ENCODE measurements around the gene PPP2R5D.
A peak's percentile ranks its signal among the peaks of the same experiment; 100 is the strongest.

Gene PPP2R5D

GRCh38 chr6:42969934-42970333, 14.4 kb upstream of the PPP2R5D start:
- no peak for DNase-seq
- TF ChIP-seq POLR2A (IDR thresholded peaks at IDR 0.05; ENCODE audit: low read length) = no peak

- no peak for TF ChIP-seq GATA1 (IDR thresholded peaks at IDR 0.05; ENCODE audit: low read depth, low read length)
- TF ChIP-seq POLR2A (IDR thresholded peaks at IDR 0.05; ENCODE audit: low read length) = no peak
- DNase-seq = peak; percentile 72 to 84
Measured at GRCh38 chr6:42970871-42971612, 13.3 kb upstream of the PPP2R5D start.

GRCh38 chr6:42971746-42972327, 12.5 kb upstream of the PPP2R5D start:
- no peak for TF ChIP-seq POLR2A (IDR thresholded peaks at IDR 0.05; ENCODE audit: low read length)
- TF ChIP-seq GATA1 (IDR thresholded peaks at IDR 0.05; ENCODE audit: low read depth, low read length) = no peak
- DNase-seq = no peak

GRCh38 chr6:42973926-42974325, 10.4 kb upstream of the PPP2R5D start:
- DNase-seq = no peak
- TF ChIP-seq GATA1 (IDR thresholded peaks at IDR 0.05; ENCODE audit: low read depth, low read length) = no peak
- no peak for TF ChIP-seq POLR2A (IDR thresholded peaks at IDR 0.05; ENCODE audit: low read length)

GRCh38 chr6:42974919-42975505, 9.4 kb upstream of the PPP2R5D start:
- TF ChIP-seq POLR2A (IDR thresholded peaks at IDR 0.05; ENCODE audit: low read length) (peak; percentile 24), GATA1 (IDR thresholded peaks at IDR 0.05; ENCODE audit: low read depth, low read length) (no peak)
- no peak for DNase-seq

GRCh38 chr6:42978487-42978838, 5.9 kb upstream of the PPP2R5D start:
- TF ChIP-seq POLR2A (IDR thresholded peaks at IDR 0.05; ENCODE audit: low read length) (no peak), GATA1 (IDR thresholded peaks at IDR 0.05; ENCODE audit: low read depth, low read length) (no peak)

GRCh38 chr6:42978839-42979522, 5.4 kb upstream of the PPP2R5D start, which contains the start of gene PEX6:
Gene PEX6, minus strand, starts transcription at chr6:42979181. Its CDS starts 31 bp downstream, at chr6:42979150.
- no peak for TF ChIP-seq GATA1 (IDR thresholded peaks at IDR 0.05; ENCODE audit: low read depth, low read length)
- TF ChIP-seq POLR2A (IDR thresholded peaks at IDR 0.05; ENCODE audit: low read length) = peak; percentile 88
- DNase-seq = peak; percentile 91 to 92

More at GRCh38 chr6:42978487-42978838, 5.9 kb upstream of the PPP2R5D start:
- DNase-seq = peak; percentile 60 to 74

- TF ChIP-seq GATA1 (IDR thresholded peaks at IDR 0.05; ENCODE audit: low read depth, low read length) = no peak
- peak; percentile 0 for TF ChIP-seq POLR2A (IDR thresholded peaks at IDR 0.05; ENCODE audit: low read length)
- no peak for DNase-seq
Measured at GRCh38 chr6:42979523-42980177, 4.7 kb upstream of the PPP2R5D start.

- TF ChIP-seq POLR2A (IDR thresholded peaks at IDR 0.05; ENCODE audit: low read length) = no peak
- no peak for TF ChIP-seq GATA1 (IDR thresholded peaks at IDR 0.05; ENCODE audit: low read depth, low read length)
- no peak for DNase-seq
Measured at GRCh38 chr6:42981836-42982235, 2.5 kb upstream of the PPP2R5D start.

GRCh38 chr6:42984924-42985475, 630 bp downstream of the PPP2R5D start:
- TF ChIP-seq GATA1 (IDR thresholded peaks at IDR 0.05; ENCODE audit: low read depth, low read length) = no peak
- no peak for TF ChIP-seq POLR2A (IDR thresholded peaks at IDR 0.05; ENCODE audit: low read length)
- DNase-seq = peak; percentile 26 to 45

- DNase-seq = peak; percentile 30 to 53
- TF ChIP-seq GATA1 (IDR thresholded peaks at IDR 0.05; ENCODE audit: low read depth, low read length) (no peak), POLR2A (IDR thresholded peaks at IDR 0.05; ENCODE audit: low read length) (no peak)
Measured at GRCh38 chr6:42987533-42988451, 3.4 kb downstream of the PPP2R5D start.

GRCh38 chr6:42988486-42989020, 4.2 kb downstream of the PPP2R5D start:
- DNase-seq = no peak

More at GRCh38 chr6:42988486-42989020, 4.2 kb downstream of the PPP2R5D start:
- TF ChIP-seq POLR2A (IDR thresholded peaks at IDR 0.05; ENCODE audit: low read length) = no peak

Measured in erythroblast (primary cell).